Fibroblast of lung (primary cell): ENCODE results near the gene MATN1. TPM values are rescaled to one million over a fixed set of nuclear protein-coding genes. Genes with fewer than 3 reads are reported as not detected.

Experiments
- DNase-seq, 2 donors: peaks; one replicate each; pipeline versions ENCODE4 v3.0.0 to v3.0.0-alpha.2; 2010; ENCODE audit warnings: low read depth in 2 of 2
- H2AFZ ChIP-seq: 2 replicates; pipeline ENCODE4 v1.5.1; 2012; ENCODE audit warnings: low read length, control low read depth, inconsistent platforms
- H3K27ac ChIP-seq: 2 replicates; pipeline ENCODE4 v1.5.1; 2011; ENCODE audit warnings: low read length, control low read depth; ENCODE audit not compliant: insufficient read depth
- H3K27me3 ChIP-seq: 2 replicates; pipeline ENCODE4 v1.5.1; 2011; ENCODE audit warnings: mild to moderate bottlenecking, low read length; ENCODE audit not compliant: control insufficient read depth, insufficient read depth
- H3K36me3 ChIP-seq: 2 replicates; pipeline ENCODE4 v1.5.1; 2011; ENCODE audit warnings: low read length; ENCODE audit not compliant: control insufficient read depth, insufficient read depth
- H3K4me1 ChIP-seq: 2 replicates; pipeline ENCODE4 v1.5.1; 2011; ENCODE audit warnings: low read length; ENCODE audit not compliant: control insufficient read depth, insufficient read depth; ENCODE audit errors: extremely low read depth
- H3K4me2 ChIP-seq: 2 replicates; pipeline ENCODE4 v1.5.1; 2011; ENCODE audit warnings: low read length, control low read depth; ENCODE audit not compliant: insufficient read depth; ENCODE audit errors: extremely low read depth
- H3K4me3 ChIP-seq, 4 experiments: fragments of 200-600 bp in 1 of 4; sonication (generic) in 1 of 4; replicated peaks in 1 of 4; 2 replicates each; pipeline ENCODE4 v1.5.1; 2011 to 2016; ENCODE audit warnings: low read length in 4 of 4, low read depth in 3 of 4, mild to moderate bottlenecking in 3 of 4, control low read depth in 2 of 4, inconsistent platforms in 1 of 4, mixed read lengths in 1 of 4; ENCODE audit not compliant: insufficient read depth in 1 of 4; ENCODE audit errors: control extremely low read depth in 1 of 4
- H3K79me2 ChIP-seq: 2 replicates; pipeline ENCODE4 v1.5.1; 2012; ENCODE audit warnings: mild to moderate bottlenecking, low read length, inconsistent platforms; ENCODE audit not compliant: control insufficient read depth, insufficient read depth
- H3K9ac ChIP-seq: 2 replicates; pipeline ENCODE4 v1.5.1; 2011; ENCODE audit warnings: mild to moderate bottlenecking, low read length, control low read depth; ENCODE audit not compliant: insufficient read depth
- H3K9me3 ChIP-seq: 2 replicates; pipeline ENCODE4 v1.5.1; 2012; ENCODE audit warnings: low read depth, low read length; ENCODE audit not compliant: control insufficient read depth, insufficient read depth
- H4K20me1 ChIP-seq: 2 replicates; pipeline ENCODE4 v1.5.1; 2011; ENCODE audit warnings: low read length; ENCODE audit not compliant: control insufficient read depth, insufficient read depth; ENCODE audit errors: extremely low read depth
- EZH2 ChIP-seq: IDR thresholded peaks from 2 replicates; pipeline ENCODE4 v1.5.1; 2012; ENCODE audit warnings: low read length, control low read depth, mild to moderate bottlenecking; ENCODE audit errors: missing control alignments
- polyA plus RNA-seq, 2 donors: library from polyadenylated mRNA; depleted of rRNA in 1 of 2; stranded (reverse) in 1 of 2; unstranded in 1 of 2; fragments of >200 nt; gene quantifications; 2 replicates each; pipeline ENCODE4 v1.2.1, GENCODE V29; 2011 to 2012; ENCODE audit warnings: missing spikeins in 1 of 2
- total RNA-seq: library from RNA; depleted of rRNA; stranded (reverse); fragments of >200 nt; gene quantifications from 2 replicates; pipeline ENCODE4 v1.2.1, GENCODE V29; 2014
- TF ChIP-seq, protein P1 (sequence below), 2 donors: IDR thresholded peaks in 1 of 2; conservative IDR thresholded peaks in 1 of 2; 1 replicate in 1 of 2; 2 replicates in 1 of 2; pipeline ENCODE4 v1.5.1; 2011 to 2012; ENCODE audit warnings: low read length in 2 of 2, control low read depth in 1 of 2, inconsistent platforms in 1 of 2, low read depth in 1 of 2, mild to moderate bottlenecking in 1 of 2

The MATN1 gene
- total and polyA plus RNA-seq, 2 donors (not counting 1 experiment from before 2014, with no cell fraction given): not detected

- Histone ChIP-seq H3K9ac (no peak overlapping the region), H3K79me2 (no peaks in the 10 kb centered on the region), H3K4me1 (peaks cover 8% of the 10 kb centered on the region), H3K27ac (no peak overlapping the region), H2AFZ (no peak overlapping the region), H3K4me3 (no peak overlapping the region), H4K20me1 (no peaks in the 10 kb centered on the region), H3K36me3 (no peaks in the 10 kb centered on the region), H3K4me2 (no peak overlapping the region), H3K27me3 (no peaks in the 10 kb centered on the region), H3K9me3 (no peaks in the 10 kb centered on the region)
- DNase-seq: no peak
- TF ChIP-seq, protein P1, sequence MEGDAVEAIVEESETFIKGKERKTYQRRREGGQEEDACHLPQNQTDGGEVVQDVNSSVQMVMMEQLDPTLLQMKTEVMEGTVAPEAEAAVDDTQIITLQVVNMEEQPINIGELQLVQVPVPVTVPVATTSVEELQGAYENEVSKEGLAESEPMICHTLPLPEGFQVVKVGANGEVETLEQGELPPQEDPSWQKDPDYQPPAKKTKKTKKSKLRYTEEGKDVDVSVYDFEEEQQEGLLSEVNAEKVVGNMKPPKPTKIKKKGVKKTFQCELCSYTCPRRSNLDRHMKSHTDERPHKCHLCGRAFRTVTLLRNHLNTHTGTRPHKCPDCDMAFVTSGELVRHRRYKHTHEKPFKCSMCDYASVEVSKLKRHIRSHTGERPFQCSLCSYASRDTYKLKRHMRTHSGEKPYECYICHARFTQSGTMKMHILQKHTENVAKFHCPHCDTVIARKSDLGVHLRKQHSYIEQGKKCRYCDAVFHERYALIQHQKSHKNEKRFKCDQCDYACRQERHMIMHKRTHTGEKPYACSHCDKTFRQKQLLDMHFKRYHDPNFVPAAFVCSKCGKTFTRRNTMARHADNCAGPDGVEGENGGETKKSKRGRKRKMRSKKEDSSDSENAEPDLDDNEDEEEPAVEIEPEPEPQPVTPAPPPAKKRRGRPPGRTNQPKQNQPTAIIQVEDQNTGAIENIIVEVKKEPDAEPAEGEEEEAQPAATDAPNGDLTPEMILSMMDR (conservative IDR thresholded peaks at IDR 0.05 in 1 of 2, IDR thresholded peaks at IDR 0.05 in 1 of 2; ENCODE audit: low read depth in 1 of 2, low read length in 2 of 2): no peak
- TF ChIP-seq EZH2: no peak
These were observed 19.1 kb downstream of the MATN1 start for GRCh38 chr1:30704271-30704670.

DNA sequence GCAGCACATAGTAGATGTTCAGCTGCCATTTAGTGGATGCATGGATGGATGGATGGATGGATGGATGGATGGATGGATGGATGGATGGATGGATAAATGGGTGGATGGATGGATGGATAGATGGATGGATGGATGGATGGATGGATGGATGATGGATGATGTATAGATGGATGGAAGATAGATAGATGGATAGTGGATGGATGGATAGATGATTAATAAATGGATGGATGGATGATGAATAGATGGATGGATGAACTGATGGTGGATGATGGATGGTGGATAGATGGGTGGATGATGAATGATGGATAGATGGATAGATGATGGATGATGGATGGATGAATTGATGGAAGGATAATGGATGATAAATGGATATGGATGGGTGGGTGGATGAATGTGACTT, 20.6 kb downstream of the MATN1 start:
- Histone ChIP-seq H4K20me1 (no peaks in the 10 kb centered on the region), H3K9ac (no peak overlapping the region), H2AFZ (no peak overlapping the region), H3K27ac (no peak overlapping the region), H3K9me3 (no peaks in the 10 kb centered on the region), H3K4me1 (peaks cover 8% of the 10 kb centered on the region), H3K27me3 (no peaks in the 10 kb centered on the region), H3K79me2 (no peaks in the 10 kb centered on the region), H3K4me2 (no peak overlapping the region), H3K4me3 (no peak overlapping the region), H3K36me3 (no peaks in the 10 kb centered on the region)
- no peak for TF ChIP-seq EZH2
- TF ChIP-seq, protein P1 (conservative IDR thresholded peaks at IDR 0.05 in 1 of 2, IDR thresholded peaks at IDR 0.05 in 1 of 2; ENCODE audit: low read depth in 1 of 2, low read length in 2 of 2): no peak
- no peak for DNase-seq

- Histone ChIP-seq H2AFZ (peak overlapping the region; percentile 57), H3K27ac (no peak overlapping the region), H3K36me3 (no peaks in the 10 kb centered on the region), H3K9ac (no peak overlapping the region), H3K4me1 (peaks cover 8% of the 10 kb centered on the region), H3K79me2 (no peaks in the 10 kb centered on the region), H3K27me3 (no peaks in the 10 kb centered on the region), H4K20me1 (no peaks in the 10 kb centered on the region), H3K4me3 (no peak overlapping the region), H3K9me3 (no peaks in the 10 kb centered on the region), H3K4me2 (no peak overlapping the region)
- TF ChIP-seq EZH2: no peak
- TF ChIP-seq, protein P1 (conservative IDR thresholded peaks at IDR 0.05 in 1 of 2, IDR thresholded peaks at IDR 0.05 in 1 of 2; ENCODE audit: low read depth in 1 of 2, low read length in 2 of 2): no peak
- DNase-seq: no peak
These were observed 22.1 kb downstream of the MATN1 start for GRCh38 chr1:30701258-30701633.
